Measurements from ENCODE around the gene B4GALT2.

B4GALT2 gene

DNA sequence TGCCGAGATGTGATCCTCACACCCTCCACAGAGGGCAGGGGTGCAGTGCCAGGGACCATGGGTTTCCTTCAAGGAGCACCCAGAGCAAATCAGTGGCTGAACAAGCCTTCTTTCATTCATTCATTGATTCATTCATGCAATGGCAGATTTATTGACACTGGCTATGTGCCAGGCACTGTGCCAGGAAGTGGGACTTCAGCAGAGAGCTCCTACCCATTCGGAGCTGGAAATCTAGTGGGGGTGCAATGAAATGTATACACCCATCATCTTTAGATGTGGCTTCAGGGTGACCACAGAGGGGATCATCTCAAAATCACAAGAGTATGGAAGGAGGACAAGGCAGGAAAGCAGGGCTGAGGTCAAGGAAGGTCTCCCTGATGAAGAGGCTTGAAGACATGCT, 33.4 kb downstream of the B4GALT2 start:
- no peak for DNase-seq

DNA sequence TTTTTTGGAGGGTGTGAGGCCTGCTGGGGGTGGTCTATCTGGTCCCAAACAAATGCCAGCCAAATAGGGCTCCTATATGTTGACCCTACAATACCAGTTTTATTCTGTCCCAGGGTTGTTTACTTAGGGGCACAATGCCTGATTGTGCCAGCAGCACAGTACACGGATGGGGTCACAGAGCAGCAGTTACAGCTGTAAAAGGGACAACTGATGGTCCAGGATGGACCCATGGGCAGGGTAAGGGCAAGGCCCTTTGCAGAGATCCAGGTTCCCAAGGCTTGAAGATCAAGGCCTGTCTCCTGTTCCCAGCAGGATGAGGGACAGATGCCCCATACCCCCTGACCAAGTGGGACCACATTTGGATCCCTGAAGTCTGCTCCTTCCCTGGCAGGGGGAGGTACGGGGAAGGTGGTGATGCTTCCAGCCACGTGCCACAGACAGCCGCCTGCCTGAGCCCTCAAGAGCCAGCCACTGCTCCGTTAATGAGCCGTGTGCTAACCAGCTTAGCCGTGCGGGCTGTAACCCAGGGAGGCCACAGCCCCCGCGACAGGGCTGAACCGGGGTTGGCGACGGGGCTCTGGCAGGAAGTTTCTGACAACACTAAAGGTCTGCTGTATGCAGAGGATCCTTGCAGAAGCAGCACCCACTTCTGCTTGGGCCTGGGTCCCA, 34.1 kb downstream of the B4GALT2 start:
- DNase-seq = no peak

DNA sequence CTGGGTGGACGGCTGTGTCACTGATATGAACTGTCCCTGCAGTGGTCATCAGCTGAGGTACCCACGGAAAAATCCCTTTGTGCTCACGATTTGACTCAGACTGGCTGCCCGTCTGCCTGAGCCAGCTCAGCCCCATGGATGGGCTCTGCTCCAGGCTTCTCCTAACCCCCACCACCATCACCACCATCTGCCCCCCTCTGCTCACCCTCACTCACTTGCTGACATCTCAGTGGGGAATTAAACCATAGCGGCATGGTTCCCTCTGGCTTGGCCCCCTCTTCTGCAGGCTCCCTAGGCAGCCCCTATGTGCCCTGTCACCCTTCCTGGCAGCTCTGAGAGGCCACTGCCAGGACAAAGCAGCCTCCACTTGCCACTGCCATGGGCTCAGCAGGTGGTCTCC, 34.9 kb downstream of the B4GALT2 start:
- DNase-seq = no peak

DNA sequence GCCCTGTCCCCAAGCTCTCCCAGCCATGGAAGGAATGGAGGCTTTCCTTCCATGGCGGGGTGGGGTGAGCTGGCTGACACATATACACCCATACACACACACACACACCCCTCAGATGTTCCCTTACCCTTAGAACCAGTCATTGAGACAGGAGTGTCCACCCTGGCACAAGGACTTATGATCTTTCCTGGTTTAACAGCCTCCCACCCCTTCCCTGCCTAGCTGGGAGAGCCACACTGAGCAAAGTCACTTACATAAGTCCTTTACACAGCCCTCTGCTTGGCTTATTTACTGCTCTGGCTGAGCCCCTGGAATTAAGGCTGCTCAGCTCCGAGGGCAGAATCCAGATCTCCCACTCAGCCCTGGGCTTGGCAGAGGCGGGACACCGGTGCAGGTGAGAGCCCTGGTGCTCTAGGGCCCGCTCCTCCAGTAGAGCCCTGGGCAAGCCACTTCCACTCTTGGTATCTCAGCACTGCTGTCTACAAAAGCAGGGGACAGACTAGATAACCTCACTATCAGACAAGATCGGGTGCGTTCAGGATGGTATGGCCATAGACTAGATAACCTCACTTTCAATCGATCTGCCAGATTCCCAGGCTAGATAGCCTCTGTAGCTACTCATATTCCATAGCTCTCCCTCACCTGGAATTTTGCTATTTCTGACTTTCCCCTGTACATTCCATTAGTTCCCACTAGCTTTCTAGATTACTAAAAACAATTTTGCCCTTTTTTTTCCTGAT, 35.5 kb downstream of the B4GALT2 start:
- DNase-seq = no peak

DNA sequence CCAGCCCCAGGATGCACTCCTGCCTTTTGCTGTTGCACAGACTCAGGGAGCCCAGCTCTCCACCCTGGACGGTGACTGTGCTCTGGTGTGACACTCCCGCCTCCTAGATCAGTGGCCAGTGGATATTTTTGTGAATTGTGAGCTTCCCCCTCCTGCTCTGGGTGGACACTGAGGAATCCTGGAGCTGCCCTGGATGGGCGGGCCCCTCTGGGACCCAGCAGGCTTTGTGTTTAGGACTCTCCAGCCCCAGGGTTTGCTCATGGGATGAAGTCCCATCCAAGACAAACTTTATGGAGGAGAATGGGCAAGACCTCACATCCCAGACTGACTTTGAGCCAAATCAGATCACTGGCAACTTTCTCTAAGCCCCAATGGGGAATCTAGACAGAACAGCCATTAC, 36.2 kb downstream of the B4GALT2 start:
- no peak for DNase-seq

DNA sequence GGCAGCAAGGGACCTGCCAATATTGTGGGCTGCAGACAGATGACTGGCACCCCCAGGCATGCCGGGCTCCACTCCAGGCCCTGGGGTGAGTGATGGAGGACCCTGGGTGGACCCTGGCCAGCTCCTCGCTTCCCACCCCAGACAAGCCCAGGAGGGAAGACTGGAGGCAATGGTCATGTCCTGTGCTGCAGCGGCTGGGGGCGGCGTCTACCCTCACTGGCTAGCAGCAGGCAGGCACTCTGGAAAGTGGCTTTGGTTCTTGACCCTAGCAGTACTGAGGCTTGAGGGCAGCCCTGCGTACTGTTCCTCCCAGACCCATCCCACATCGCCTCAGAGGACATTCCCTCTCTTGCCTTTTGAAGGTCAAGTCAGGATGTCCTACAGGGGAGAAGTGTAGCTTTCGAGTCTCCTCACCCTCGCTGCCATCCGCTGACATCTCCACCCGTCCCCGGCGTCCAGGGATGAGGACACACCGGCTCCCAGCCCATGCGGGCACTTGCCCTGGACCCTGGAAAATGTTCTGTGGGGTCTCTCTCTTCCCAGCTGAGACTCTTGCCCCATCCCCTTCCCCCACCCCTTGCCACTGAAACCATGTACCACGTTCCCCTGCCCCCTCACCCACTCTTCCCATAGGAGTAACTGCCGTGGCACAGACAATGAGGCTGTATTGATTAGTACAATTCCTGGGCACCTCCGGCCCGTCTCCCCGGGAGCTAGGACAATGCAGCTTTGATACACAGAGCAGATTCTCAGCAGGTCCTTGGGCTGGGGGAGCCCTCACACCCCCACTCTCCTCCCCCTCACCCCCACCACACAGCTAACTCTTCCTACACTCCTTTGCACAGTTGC, 37.3 kb downstream of the B4GALT2 start:
- DNase-seq = no peak

DNA sequence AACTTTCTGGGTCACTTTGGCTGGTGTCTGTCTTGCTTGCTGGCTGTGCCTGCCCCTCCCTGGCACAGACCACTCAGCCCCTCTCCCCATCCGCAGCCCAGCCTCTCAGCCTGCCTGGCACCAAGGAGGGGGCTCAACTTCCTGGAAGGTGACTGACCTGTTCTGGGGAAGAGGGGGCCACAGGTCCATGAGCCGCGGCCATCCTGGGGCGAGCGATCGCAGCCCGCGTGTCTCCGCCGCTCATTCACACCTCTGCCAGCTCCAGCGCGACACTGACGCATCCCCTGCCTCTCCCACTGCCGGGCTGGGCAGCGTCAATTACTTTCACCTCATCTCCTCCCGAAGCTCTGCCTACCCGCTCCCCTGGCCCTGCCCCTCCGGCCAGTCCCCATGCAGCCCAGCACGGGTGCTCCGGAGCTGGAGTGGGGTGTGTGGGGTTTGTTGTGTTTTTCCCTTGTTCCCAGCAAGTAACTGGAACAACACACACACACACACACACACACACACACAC, 37.9 kb downstream of the B4GALT2 start:
- DNase-seq = no peak

DNA sequence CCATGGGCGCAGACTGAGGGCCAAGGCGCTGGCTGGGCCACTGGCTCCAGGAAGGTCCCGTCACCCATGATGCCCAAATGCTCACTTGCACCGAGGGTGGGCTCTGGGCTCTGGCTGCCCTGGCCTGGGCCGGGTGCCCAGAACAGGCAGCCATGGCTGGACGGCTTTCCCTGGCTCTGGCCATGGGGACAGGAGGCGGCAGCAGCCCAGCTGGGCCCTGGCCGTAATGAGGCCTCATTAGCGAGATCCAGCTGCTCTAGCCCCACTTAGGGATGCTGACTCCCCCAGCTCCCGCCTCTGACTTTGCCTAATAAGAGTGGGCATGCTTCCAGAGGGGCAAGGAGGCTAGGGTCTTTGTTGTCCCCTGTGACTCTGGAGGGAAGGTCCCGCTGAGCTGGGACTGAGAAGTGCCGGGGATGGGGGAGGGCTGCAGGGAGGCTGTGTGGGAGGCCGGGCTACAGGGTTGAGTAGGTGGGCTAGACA, 40.5 kb downstream of the B4GALT2 start:
- DNase-seq = no peak

DNA sequence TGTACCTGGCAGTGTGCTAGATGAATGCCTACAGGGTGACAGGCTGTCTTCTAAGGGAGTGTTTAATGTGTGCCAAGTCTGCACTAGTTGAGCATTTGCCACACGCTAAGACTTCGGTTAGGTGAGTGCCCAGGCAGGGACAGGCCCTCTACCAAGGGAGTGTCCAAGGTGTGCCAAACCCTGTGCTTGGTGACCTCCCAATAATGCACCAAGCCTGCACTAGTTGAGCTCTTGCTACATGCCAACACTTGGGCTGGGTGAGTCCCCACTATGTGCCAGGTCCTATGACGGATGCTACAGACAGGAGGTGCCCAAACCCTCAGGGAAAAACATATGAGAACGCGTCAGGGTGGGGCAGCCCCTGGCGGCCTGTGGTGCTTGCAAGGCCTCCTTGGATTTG, 41.5 kb downstream of the B4GALT2 start:
- DNase-seq = no peak

DNA sequence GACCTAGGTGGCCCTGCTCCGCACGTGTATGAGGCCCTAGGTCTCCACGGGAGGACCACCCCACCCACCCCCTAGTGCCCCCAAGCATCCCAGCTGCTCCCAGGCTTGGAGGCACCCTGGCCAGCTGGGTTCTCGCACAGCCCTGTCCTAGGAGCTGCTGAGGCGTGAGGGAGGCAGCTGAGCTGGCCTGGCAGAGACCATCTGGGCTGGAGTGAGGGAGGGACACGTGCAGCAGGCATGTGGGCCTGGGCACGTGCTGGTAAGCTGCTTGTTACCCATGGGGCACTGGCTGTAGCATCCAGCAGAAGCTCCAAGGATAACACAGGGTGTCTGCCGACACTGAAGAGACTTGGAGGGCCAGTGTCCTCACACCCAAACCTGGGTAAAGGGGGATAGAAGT, 42.1 kb downstream of the B4GALT2 start:
- no peak for DNase-seq

DNA sequence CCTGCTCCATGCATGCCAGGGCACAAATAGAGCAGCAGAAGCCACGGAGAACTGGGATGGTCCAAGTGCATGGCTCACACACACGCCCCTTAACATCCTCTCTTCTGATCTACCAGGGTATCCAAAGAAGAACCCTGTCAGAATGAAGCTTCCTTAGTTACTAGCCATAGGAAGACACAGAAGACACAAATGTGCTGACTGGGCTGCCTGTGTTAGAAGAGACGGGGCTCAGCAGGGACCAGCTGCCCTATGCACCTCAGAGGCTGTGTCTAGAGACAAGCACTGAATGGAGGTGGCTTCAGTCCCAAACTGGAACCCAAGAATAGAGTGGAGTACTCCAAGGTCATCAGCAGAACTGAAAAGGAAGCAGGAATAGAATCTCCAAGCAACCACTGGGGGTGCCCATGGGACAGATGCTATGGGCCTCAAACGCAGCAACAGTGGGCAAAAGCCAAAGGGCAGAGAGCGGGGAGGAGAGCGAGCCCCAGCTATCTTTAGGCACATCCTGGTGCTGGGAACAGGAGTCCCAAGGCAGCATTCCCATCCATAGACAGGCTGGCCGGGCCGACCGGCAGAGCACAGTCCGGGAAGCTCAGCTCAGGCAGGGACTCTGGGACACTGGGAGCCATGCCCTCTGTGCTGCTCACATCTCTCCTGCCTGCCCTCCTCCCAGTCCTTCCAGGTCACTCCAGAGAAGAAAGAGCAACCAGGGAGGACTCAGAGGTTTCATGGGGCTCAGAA, 42.7 kb downstream of the B4GALT2 start:
- DNase-seq = no peak

DNA sequence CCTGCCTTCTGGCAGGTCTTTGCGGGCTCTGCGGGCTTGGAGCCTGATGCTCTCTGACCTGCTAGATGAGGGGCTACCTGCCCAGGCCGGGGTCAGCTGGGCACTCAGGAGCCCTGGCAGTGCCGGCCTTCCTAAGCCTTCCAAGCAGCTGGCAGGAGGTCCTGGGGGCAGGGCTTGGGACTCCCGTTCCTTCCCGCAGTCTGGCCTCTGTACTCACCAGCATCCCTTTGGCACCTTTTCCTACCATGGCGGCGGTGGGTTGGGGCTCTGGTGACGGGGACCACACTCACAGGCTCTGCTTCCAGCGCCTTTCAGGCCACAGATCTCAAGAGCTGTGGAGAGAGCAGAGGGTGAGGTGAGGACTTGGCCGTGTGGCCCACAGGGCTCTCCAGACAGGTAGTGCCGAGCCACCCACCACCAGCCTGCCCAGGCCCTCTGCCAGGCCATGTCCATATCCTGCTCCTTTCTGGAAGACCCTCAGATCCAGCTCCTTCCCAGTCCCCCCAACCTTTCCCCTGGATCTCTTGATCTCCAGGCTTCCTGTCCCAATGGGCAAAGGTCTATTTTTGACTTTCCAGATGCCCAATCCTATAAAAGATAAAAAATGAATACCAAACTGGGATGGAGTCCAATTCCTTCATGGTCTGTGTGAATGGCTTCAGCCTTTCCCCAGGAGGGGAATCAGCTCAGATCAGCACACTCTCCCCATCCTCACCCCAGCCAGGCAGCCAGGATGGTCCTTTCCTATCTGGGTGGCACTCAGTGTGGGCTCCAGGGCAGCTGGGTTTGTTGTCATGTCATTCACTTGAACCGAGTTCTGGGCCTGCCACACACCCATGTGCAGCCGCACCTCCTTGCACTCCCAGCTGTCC, 45.3 kb downstream of the B4GALT2 start:
- no peak for DNase-seq

DNA sequence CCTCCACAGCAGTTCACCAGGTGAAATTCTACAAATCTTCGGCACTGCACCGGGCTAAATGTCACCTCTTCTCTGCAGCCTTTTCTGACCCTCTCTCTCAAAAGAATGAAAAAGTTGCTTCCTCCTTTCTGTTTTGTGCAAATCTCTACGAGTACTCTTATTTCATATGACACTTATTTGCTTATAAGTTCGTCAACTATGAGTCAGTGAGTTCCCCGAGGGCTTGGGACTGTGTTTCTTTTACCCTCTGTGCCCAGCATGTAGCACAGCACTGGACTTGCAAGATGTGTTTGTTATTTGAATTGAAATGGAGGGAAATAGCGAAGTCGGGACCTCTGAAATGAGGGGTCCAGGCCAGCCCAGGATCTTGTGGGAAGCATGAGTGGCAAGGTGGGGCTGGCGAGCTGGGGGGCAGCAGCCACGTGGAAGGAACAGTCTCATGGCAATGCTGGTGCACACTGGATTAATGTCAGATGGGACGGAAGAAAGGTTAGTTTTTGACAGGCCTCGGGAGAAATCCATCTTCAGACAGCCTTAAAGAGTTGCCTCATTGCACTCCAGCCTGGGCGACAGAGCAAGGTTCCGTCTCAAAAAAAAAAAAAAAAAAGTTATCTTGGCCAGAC, 46.0 kb downstream of the B4GALT2 start:
- DNase-seq = no peak

DNA sequence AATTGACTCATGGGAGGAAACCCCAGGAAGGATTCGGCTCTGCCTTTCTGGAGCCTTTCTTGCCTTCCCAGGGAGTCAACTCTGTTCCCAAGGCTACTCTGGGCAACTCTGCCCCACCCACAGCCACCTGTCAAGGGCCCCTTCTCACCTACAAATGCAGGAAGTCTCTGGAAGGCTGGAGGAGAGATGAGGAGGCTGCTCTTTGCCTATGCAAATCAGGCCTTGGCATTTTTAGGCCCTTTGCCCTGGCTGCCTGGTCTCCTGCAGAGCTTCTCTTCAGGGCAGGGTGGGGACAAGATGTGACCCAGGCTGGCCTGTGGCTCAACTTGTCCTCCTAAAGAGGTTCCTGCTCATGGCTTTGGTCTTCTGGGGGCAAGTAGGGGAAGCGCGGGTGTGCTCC, 46.8 kb downstream of the B4GALT2 start:
- no peak for DNase-seq

DNA sequence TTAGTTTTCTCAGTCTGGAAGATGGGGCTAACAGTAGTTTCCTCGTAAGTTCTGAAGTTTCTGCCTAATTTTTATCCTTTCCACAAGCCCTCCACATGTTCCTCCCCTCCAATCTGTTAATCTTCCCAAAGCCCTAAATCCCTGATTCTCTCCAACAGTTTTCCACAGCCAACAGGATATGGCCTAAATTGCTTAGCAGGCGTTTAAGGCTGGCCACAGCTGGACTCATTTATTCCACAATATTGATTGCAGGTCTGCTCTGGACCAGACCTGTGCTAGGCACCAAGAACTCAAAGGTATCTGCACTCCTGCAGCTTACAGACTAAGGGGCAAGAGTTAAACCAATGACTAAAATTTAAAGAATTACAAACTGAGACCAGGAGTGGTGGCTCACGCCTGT, 48.3 kb downstream of the B4GALT2 start:
- DNase-seq = no peak

DNA sequence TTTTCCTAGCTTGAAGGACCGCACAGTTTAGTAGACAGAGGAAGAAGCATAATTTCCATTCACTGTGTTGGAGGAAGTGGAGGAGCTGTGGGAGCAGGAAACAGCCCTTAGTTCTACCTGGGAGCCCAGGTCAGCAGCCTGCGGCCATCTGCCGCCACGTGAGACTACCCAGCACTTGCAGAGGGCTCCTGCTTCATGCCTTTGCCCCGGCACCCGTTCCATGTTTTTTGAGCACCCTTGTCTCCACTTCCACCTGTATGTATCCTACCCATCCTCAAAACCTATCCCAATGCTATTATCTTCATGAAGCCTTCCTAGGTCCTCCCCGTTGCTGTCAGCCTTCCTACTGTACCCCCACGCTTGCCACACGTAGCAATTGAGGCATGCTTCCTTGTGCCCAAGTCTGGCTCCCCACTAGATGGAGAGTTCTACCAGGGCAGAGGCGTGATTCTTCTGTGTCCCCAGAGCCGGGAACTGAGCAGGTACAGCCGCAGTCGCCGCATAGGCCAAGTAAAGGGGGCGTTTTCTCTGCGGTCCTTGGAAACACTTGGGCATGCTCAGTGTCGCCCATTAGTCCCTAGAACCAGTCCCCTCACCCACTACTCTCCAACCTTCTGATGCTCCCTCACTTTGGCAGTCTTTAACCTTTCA, 50.4 kb downstream of the B4GALT2 start:
- no peak for DNase-seq

DNA sequence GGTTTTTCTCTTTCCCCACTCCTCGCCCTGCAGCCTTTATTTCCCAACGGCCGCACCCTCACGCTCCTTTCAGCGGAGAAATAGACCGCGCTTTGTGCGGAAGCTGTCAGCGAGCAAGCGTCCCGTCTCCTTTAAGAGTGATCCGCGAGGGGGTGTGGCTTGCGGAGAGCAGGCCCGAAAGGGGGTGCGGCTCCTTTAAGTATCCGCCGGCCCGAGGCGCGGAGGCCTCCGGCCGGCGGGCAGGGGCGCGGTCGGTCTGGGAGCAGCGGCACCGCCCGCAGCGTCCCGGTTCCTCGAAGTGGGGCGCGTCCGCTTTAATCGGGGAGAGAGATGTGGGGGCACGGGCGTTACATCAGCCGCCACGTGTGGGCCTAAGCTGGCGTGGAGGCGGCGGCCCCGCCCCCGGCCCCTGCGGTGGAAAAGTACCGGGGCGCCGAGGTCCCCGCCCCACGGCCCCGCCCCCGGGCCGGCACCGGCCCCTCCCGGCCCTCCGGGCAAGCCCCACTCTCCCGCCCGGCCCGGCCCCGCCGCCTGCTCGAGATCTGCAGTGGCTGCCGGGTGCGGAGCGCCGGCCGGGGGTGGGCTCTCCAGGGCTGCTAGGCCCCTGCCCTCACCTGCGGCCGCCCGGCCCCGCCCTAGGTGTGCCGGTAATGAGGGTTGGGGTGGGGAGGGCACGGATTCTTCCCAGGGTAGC, 51.0 kb downstream of the B4GALT2 start:
- peak; percentile 87 for DNase-seq

DNA sequence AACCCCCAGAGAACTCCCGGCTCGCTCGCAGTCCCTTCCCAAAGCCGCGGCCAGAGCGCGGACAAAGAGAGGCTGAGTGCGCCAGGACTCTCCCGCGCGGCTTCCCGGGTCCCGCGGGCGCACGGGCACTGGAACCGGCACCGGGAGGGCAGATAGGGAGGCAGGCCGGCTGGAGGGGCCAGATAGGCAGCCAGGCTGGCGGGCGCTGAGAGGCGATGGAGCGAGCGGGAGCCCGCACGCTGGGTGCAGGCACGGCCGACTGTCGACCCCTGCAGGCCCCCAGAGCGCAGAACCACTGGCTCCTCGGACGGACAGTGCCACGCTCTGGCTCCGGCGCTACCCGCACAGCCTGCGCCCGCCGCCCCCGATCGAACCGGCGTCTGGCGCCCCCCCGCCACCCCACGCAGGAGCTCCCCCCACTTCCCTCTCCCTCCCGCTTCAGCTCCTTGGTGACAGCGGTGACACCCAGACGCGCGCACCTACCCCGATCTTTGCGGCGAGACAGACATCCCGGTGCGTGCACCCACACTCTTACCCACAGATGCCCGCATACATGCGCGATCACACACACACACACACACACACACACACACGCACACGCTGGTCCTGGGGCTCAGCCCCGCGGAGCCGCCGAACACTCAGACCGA, 51.7 kb downstream of the B4GALT2 start:
- peak; percentile 41 for DNase-seq
